Measurements from ENCODE around the gene OR6Q1. TPM values are rescaled to one million over a fixed set of nuclear protein-coding genes. Genes with fewer than 3 reads are reported as not detected.

Gene OR6Q1
- total RNA-seq, 4 donors from 2014 or later, result not detected

DNA sequence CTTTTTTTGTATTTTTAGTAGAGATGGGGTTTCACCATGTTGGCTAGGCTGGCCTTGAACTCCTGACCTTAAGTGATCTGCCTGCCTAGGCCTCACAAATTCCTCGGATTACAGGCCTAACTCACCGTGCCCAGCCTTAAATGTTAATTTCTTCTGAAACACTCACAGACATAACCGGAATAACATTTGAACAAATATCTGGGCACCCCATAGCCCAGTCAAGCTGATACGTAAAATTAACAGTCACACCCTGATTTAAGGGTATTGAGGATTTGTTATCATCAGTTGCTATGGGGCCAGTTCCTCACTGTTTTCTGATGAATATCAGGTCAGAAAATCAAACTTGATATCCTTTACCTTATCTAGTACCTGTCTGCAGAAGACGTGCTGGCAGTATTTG lies 30.1 kb upstream of the OR6Q1 start:
- H3K4me3 ChIP-seq (replicated peaks in 1 of 3), result no peak overlapping the region
- H3K4me1 ChIP-seq, result no peaks in the 10 kb centered on the region
- 73 to 76% methylated on average over 5 of the region's 5 CpGs for WGBS, 2 donors

DNA sequence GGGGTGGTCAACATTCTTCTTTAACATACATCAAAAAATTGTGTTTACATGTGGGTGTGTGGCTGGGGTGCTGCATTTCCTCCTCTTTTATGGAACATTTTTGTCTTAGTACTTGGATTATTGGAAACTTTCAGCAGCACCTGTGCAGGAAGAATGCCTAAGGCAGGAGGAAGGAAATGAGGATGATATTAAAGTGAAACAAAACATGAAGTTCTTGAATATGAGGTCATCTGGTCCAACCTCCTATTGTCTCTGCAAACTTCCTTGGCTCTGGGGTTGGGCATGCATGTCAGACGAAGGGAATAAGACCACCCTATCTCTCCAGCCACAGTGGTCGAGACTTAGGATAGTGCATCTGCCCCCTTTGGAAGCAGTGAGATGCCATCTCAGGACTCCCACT lies 27.7 kb upstream of the OR6Q1 start:
- no peaks in the 10 kb centered on the region for H3K27me3 ChIP-seq
- H3K36me3 ChIP-seq, result no peaks in the 10 kb centered on the region
- H3K9me3 ChIP-seq, result no peaks in the 10 kb centered on the region
- intact Hi-C loops (cut with DNase I), result no loop called here
- TF ChIP-seq POLR2A (IDR thresholded peaks at IDR 0.05), result no peak
- TF ChIP-seq, protein P1, sequence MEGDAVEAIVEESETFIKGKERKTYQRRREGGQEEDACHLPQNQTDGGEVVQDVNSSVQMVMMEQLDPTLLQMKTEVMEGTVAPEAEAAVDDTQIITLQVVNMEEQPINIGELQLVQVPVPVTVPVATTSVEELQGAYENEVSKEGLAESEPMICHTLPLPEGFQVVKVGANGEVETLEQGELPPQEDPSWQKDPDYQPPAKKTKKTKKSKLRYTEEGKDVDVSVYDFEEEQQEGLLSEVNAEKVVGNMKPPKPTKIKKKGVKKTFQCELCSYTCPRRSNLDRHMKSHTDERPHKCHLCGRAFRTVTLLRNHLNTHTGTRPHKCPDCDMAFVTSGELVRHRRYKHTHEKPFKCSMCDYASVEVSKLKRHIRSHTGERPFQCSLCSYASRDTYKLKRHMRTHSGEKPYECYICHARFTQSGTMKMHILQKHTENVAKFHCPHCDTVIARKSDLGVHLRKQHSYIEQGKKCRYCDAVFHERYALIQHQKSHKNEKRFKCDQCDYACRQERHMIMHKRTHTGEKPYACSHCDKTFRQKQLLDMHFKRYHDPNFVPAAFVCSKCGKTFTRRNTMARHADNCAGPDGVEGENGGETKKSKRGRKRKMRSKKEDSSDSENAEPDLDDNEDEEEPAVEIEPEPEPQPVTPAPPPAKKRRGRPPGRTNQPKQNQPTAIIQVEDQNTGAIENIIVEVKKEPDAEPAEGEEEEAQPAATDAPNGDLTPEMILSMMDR (IDR thresholded peaks at IDR 0.05), result no peak
- no peak overlapping the region for H3K4me3 ChIP-seq (replicated peaks in 1 of 3)
- WGBS, 2 donors, result 60 to 63% methylated on average over 2 of the region's 2 CpGs
- no peak overlapping the region for H3K27ac ChIP-seq
- H3K4me1 ChIP-seq, result no peaks in the 10 kb centered on the region
- no peak for DNase-seq

More for the DNA sequence above, 30.1 kb upstream of the OR6Q1 start:
- TF ChIP-seq, protein P1 (IDR thresholded peaks at IDR 0.05), result no peak
- no peak for TF ChIP-seq POLR2A (IDR thresholded peaks at IDR 0.05)
- Histone ChIP-seq H3K36me3 (no peaks in the 10 kb centered on the region), H3K27ac (no peak overlapping the region), H3K9me3 (no peaks in the 10 kb centered on the region), H3K27me3 (no peaks in the 10 kb centered on the region)
- DNase-seq, result no peak
- intact Hi-C loops (cut with DNase I), result no loop called here

DNA sequence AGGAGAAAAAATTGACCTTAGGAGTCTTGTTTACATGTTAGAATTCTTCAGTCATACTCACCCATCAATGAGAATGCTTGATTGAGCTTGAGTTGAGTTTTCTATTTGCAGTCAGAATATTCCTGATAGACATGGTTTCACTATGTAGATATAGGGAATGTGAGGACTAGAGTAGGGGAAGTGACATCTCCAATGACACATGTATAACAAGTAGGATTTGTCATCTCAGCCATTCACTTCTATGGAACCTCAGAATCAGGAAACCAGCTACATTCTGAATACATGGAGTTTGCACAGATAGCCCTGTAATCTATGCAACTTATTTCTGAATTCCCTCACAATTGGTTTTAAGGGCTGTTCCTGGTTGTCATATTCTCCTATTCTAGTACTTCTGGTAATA lies 27.2 kb upstream of the OR6Q1 start:
- Histone ChIP-seq H3K27me3 (no peaks in the 10 kb centered on the region), H3K4me3 (replicated peaks in 1 of 3) (no peak overlapping the region), H3K27ac (no peak overlapping the region), H3K36me3 (no peaks in the 10 kb centered on the region), H3K9me3 (no peaks in the 10 kb centered on the region), H3K4me1 (no peaks in the 10 kb centered on the region)
- DNase-seq, result no peak
- intact Hi-C loops (cut with DNase I), result no loop called here
- no peak for TF ChIP-seq POLR2A (IDR thresholded peaks at IDR 0.05)
- TF ChIP-seq, protein P1 (IDR thresholded peaks at IDR 0.05), result no peak

DNA sequence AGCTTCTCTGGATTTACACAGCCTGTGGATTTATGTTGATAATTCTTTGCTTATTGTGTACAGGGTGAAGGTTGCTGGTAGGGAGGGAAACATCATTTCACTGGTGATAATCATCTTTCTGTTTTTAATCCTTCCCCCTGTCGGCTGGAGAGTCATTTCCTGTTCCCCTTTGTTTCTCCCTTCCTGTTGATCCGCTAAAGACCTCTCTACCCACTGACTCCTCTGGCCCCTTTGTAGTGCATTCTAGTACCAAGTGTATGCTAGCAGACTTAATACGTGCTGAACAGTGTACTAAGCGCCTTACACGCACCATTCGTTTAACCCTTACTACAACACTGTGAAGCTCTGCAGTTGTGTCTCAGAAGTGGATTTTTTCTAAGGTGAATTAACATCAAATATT lies 26.1 kb upstream of the OR6Q1 start:
- no peaks in the 10 kb centered on the region for H3K27me3 ChIP-seq
- H3K36me3 ChIP-seq, result no peaks in the 10 kb centered on the region
- H3K9me3 ChIP-seq, result no peaks in the 10 kb centered on the region
- 55 to 59% methylated on average over 6 of the region's 6 CpGs for WGBS, 2 donors
- no peak for TF ChIP-seq POLR2A (IDR thresholded peaks at IDR 0.05)
- TF ChIP-seq, protein P1 (IDR thresholded peaks at IDR 0.05), result no peak
- intact Hi-C loops (cut with DNase I), result no loop called here
- H3K4me1 ChIP-seq, result no peaks in the 10 kb centered on the region
- H3K4me3 ChIP-seq (replicated peaks in 1 of 3), result no peak overlapping the region
- DNase-seq, result no peak
- H3K27ac ChIP-seq, result peak overlapping the region in 1 of 3 donors; percentile 14

DNA sequence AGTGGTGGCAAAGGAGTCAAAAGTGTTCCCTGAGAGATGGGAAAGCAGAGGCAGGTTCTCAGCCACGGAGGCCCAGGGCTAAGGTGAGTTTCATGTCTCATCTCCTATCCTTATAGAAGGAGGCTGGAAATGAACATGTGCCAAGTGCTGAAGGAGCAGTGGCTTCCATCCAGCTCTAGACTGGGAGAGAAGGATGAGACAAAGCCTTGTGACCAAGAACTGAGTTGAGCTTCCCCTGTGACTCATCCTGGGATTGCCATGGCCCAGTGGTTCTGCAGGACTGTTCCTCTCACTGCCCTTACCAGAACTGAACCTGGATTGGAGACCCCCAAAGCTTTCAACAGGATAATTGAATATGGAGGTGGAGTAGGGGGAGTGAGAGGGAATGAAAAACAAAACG lies 23.8 kb upstream of the OR6Q1 start:
- intact Hi-C loops (cut with DNase I), result no loop called here
- TF ChIP-seq, protein P1 (IDR thresholded peaks at IDR 0.05), result no peak
- TF ChIP-seq POLR2A (IDR thresholded peaks at IDR 0.05), result no peak

More for the DNA sequence above, 23.8 kb upstream of the OR6Q1 start:
- Histone ChIP-seq H3K9me3 (no peaks in the 10 kb centered on the region), H3K27ac (no peak overlapping the region), H3K27me3 (no peaks in the 10 kb centered on the region), H3K4me1 (no peaks in the 10 kb centered on the region), H3K4me3 (replicated peaks in 1 of 3) (no peak overlapping the region), H3K36me3 (no peaks in the 10 kb centered on the region)
- 62 to 70% methylated on average over 2 of the region's 2 CpGs for WGBS, 2 donors
- DNase-seq, result no peak

All from thyroid gland (tissue), 4 donors.